Endothelial cell of umbilical vein (primary cell): Measurements from ENCODE around the gene MME.

Experiments used
- CTCF ChIP-seq, 2 donors: IDR thresholded peaks; 1 replicate in 1 of 2; 2 replicates in 1 of 2; pipeline ENCODE4 v1.5.1; 2011; ENCODE audit warnings: low read length in 2 of 2, mild to moderate bottlenecking in 2 of 2, moderate library complexity in 2 of 2, control low read depth in 1 of 2, inconsistent platforms in 1 of 2, low read depth in 1 of 2; ENCODE audit not compliant: insufficient read depth in 1 of 2; ENCODE audit errors: extremely low read depth in 1 of 2
- EZH2 ChIP-seq: IDR thresholded peaks from 2 replicates; pipeline ENCODE4 v1.6.1; 2012; ENCODE audit warnings: borderline replicate concordance, low read depth, mild to moderate bottlenecking, moderate library complexity, low read length, inconsistent platforms; ENCODE audit not compliant: severe bottlenecking
- JUN ChIP-seq: IDR thresholded peaks from 2 replicates; pipeline ENCODE4 v1.6.1; 2011; ENCODE audit warnings: borderline replicate concordance, low read depth; ENCODE audit not compliant: insufficient read length, insufficient read depth
- MAX ChIP-seq: IDR thresholded peaks from 2 replicates; pipeline ENCODE4 v1.6.1; 2011; ENCODE audit not compliant: insufficient read depth, insufficient read length
- POLR2A ChIP-seq: IDR thresholded peaks from 2 replicates; pipeline ENCODE4 v1.6.1; 2012; ENCODE audit warnings: low read depth, mild to moderate bottlenecking, control low read depth, low read length
- POLR2AphosphoS5 ChIP-seq: IDR thresholded peaks from 2 replicates; pipeline ENCODE4 v1.6.1; 2012; ENCODE audit warnings: low read depth, mild to moderate bottlenecking, control low read depth, low read length, moderate library complexity; ENCODE audit not compliant: insufficient read depth

DNA sequence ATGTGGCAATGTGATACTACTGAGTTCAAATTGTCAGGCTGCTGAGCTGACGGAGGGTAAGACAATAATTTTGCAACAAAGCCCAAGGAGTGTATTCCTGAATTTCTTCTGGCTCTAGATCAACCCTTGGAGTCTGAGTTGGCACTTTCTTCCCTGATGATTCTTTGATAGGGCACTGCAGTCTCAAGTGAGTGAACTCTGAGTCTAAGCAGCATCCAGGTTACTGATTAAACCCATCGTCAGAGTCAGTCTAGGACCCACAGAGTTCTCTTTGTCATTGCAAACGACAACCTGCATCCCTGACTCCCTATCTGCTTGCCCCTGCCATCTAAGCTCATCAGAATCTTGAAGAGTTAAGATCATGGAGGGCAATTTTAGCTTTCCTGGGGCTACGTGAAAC, 58.6 kb downstream of the MME start:
- no peak for TF ChIP-seq EZH2
- no peak for TF ChIP-seq CTCF (IDR thresholded peaks at IDR 0.05; ENCODE audit: extremely low read depth in 1 of 2, insufficient read depth in 1 of 2, low read depth in 1 of 2, low read length in 2 of 2)
- TF ChIP-seq POLR2A, result no peak
- TF ChIP-seq POLR2AphosphoS5, result no peak
- TF ChIP-seq JUN, result no peak
- no peak for TF ChIP-seq MAX
